Activated CD8-positive, alpha-beta memory T cell treated with anti-CD3 and anti-CD28 coated beads, Interleukin-2, amount 50 U/mL, for 24 hours (primary cell): Measurements from ENCODE around the gene OGFR.
"Not testable (repeated sequence)": the region's sequence is repeated elsewhere in the genome, so short reads cannot be mapped to it uniquely, and the experiment has no call there.

ENCODE experiments used
- DNase-seq: peaks from one replicate; pipeline ENCODE4 v3.0.0-alpha.2; 2020; ENCODE audit errors: extremely low read depth

The OGFR gene

GRCh38 chr20:62839816-62840215 is 35.2 kb downstream of the OGFR start:
- no peak for DNase-seq

GRCh38 chr20:62840244-62841197 is 35.9 kb downstream of the OGFR start:
- no peak for DNase-seq

DNA sequence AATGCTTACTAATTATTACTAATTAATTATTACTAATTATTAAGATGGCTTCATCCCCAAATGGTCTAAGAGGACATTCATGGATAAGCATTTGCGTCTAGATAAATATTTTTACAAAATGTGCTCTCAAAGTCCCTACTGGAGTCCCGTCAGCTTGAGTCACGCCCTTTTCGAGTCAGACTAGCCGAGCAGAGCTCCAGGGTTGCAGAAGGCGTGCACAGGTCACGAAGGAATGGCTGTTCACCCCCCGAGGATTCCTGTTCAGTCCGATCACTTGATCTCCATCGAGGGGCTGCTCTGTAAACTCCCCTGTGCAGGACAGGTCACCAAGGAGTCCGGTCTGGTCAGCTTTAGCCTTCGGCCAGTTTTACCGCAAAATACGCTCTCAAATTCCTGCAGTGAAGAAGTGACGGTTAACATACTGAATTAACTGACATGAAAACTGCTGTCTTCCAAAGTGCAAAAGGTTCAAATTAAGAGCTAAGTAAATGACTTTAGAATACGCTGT is 37.1 kb downstream of the OGFR start:
- no peak for DNase-seq

DNA sequence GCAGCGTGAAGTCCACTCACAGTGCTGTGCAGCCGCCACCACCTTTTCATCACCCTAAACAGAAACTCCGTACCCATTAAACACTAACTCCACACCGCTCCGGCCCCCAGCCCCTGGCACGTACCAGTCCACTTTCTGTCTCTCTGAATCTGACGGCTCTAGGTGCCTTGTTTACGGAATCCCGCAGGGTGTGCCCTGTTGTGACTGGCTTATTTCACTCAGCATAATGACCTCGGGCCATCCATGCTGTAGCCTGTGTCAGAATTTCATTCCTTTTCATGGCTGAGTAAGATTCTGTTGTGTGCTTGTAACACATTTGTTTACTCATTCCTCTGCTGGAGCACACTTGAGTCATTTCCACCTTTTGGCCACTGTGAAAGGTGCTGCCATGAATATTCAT is 39.0 kb downstream of the OGFR start:
- DNase-seq, result no peak

DNA sequence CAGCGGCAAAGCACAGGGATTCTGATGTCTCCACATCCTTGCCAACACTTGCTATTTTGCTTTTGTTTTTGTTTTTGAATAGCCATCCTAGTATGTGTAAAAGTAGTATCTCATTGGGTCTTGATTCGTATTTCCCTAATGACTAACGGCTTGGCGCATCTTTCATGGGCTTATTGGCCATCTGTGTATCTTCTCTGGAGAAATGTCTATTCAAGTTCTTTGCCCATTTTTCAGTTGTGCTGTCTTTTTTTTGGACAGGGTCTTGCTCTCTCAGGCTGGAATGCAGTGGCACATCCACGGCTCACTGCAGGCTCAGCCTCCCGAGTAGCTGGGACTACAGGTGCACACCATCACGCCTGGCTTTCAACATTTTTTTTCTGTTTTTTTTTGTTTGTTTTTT is 39.5 kb downstream of the OGFR start:
- no peak for DNase-seq

GRCh38 chr20:62845416-62846160 is 41.0 kb downstream of the OGFR start:
- no peak for DNase-seq

DNA sequence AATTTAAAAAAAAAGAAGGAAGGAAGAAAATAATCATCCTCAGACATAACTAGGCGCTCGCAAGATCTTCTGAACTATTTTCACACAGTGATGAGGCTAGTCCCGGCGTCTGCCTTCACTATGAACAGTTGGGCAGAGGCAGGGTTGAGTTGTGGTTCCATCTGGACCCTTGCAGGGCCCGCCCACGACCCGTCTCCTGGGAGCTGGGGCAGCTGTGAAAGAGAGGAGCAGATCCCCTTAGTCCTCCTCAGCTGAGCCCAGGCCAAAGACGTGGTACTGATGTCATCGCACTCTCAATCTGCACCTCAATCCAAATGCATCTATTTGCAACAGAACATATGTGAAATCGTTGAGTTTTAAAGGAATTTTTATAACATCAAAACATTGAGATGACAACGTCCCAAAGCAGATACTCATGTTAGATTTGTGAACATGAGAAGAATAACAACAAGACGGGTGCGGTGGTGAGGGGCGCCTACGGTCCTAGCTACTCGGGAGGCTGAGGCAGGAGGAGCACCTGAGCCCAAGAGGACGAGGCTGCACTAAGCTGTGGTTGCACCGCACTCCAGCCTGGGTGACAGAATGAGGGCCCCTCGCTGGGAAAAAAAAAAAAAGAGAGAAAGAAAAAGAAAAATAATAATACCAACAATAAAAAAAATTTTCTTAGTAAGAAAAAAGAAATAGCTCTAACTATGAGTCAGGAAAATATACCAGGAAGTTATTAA is 41.7 kb downstream of the OGFR start:
- DNase-seq, result no peak

- not testable (repeated sequence) for DNase-seq
Measured at GRCh38 chr20:62848917-62849316, 44.3 kb downstream of the OGFR start.

GRCh38 chr20:62849431-62849830 is 44.8 kb downstream of the OGFR start:
- DNase-seq, result no peak

DNA sequence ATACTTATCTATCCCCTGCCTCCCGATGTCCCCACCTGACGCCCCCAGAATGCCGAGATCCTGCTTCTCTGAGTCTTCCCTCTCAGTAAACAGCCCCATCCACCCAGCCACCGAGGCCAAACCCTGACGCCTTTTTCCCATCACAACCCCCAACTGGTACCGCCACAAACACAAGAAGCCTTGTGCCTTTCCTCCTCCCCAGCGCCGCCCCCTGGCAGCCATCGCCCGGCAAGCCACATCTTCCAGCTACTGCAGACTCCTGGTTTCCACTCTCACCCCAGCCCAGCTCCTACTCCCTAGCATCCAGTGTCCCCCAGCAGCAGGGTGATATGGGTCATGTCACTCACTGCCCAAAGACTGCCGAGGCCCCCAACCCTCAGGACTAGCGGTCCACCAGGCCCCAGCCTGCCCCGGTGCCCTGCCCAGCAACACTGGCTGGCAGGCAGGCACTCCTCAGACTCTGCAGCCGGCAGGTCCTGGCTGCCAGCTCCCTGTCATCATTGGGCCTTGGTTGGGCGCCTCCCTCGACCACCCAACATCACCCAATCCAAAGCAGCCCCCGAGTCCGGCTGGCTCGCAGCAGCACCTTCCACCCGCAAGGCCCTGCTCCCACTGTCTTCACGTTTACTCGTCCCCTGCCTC is 45.8 kb downstream of the OGFR start:
- no peak for DNase-seq

GRCh38 chr20:62852196-62852595 is 47.6 kb downstream of the OGFR start:
- no peak for DNase-seq

DNA sequence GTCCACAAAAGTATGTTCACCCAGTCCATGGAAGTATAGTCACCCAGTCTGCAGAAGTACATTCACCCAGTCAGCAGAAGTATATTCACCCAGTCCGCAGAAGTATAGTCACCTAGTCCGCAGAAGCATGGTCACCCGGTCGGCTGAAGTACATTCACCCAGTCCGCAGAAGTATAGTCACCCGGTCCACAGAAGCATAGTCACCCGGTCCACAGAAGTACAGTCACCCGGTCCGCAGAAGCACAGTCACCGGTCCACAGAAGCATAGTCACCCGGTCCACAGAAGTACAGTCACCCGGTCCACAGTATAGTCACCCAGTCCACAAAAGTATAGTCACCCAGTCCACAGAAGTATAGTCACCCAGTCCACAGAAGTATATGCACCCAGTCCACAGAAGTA is 48.2 kb downstream of the OGFR start:
- no peak for DNase-seq

DNA sequence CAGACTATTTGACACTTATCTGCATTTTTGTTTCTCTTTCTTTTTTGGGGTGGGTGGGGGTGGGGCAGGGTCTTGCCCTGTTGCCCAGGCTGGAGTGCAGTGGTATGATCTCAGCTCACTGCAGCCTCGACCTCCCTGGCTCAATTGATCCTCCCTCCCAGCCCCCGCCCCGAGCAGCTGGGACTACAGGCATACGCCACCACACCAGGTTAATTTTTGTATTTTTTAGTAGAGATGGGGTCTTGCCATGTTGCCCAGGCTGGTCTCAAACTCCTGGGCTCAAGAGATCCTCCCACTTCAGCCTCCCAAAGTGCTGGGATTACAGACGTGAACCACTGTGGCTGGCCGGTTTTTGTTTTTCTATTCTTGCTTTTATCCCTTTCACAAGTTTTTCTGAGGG is 48.7 kb downstream of the OGFR start:
- DNase-seq, result not testable (repeated sequence)

- no peak for DNase-seq
Measured at GRCh38 chr20:62854121-62854520, 49.5 kb downstream of the OGFR start.

DNA sequence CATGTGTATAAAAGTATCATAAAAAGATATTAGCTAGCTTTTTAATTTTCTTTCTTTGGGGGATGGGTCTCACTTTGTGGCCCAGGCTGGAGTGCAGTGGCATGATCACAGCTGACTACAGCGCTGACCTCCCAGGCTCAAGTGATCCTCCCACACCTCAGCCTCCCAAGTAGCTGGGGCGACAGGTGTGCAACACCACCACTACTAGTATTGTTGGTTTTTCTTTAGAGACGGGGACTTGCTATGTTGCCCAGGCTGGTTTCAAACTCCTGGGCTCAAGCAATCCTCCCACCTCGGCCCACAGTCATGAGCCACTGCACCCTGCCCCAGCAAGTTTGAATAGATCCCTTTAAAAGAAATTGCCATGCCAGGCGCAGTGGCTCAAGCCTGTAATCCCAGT is 50.5 kb downstream of the OGFR start:
- no peak for DNase-seq

DNA sequence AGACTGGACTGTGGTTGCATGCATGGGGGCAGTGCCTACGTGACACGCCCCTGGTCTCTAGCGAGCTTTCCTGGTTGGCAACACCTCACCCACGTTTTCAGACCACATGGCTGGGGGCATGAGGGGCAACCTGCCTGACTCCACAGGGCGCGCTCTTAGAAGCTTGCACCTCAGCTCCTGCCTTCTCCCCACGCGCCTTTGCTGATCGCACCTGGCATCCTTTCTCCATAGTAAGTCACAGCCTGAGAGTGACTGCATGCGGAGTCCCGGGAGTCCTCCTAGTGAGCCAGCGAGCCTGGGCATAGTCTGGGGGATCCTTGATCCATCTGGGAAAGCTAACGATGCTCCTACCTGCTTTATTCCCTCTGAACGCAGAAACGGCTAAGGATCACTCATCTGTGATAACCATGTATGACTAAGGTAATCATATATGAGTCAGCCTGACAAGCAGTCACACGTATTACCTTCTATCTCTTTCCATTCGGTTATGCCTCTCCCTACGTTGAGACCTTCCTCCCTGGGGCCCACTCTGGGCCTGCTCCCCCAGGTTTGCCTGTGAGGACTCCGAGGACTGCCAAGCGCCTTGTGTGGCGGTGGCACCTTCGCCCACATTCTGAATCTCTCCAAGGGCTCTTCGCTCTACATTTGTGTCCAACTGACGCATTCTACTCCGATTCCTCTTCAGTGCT is 52.4 kb downstream of the OGFR start:
- no peak for DNase-seq

- DNase-seq, result no peak
Measured at GRCh38 chr20:62858058-62858830, 53.6 kb downstream of the OGFR start.

- no peak for DNase-seq
Measured at GRCh38 chr20:62859721-62860120, 55.1 kb downstream of the OGFR start.

DNA sequence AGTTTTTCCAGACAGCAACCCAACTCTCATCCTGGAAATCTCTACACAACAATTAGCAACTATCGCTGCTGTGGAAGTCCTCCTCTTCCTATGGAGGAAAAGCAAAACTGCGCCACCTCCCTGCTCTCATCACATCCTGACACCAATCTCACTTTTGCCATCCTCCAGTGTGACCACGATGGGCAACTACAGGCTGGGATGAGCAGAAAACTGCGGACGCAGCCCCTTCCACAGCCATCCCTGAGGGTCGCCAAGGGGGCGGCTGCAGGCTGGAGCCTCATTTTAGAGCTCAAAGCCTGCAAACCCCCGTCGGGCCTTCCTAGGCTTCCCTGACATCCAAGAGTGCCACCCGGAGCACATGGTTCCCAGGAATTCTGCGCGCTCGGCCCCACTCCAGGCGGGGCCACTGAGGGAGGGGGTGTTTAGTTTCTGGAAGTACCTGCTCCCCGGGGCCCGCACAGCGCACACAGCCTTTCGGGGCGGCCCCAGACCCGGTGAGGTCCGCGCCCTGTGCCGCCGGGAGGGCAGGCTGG is 55.8 kb downstream of the OGFR start:
- no peak for DNase-seq
